ENCODE data around the gene GRK5.

- no peak for TF ChIP-seq POLR2A (IDR thresholded peaks at IDR 0.05; ENCODE audit: low read length)
- TF ChIP-seq GATA1 (IDR thresholded peaks at IDR 0.05; ENCODE audit: low read depth, low read length), result no peak
Measured at GRCh38 chr10:119383174-119383856, 175.9 kb downstream of the GRK5 start.

All from erythroblast (primary cell).